HL-60 (cell line): ENCODE results near the gene MSLN.
A peak's percentile ranks its signal among the peaks of the same experiment; 100 is the strongest.

Source experiments
- DNase-seq, 2 experiments: peaks; one replicate each; pipeline ENCODE4 v3.0.0-alpha.2; 2010 to 2020; ENCODE audit warnings: low read depth in 1 of 2, low spot score in 1 of 2
- H3K27ac ChIP-seq: fragments of 250-450 bp; sonication (Bioruptor Pico); replicated peaks from 2 replicates; pipeline ENCODE4 v1.5.1; 2020; ENCODE audit warnings: mild to moderate bottlenecking, moderate library complexity
- H3K27me3 ChIP-seq: fragments of 250-450 bp; sonication (Bioruptor Pico); 2 replicates; pipeline ENCODE4 v1.5.1; 2021; ENCODE audit warnings: mild to moderate bottlenecking, moderate library complexity; ENCODE audit not compliant: insufficient read depth, poor library complexity, severe bottlenecking
- H3K4me3 ChIP-seq: replicated peaks from 2 replicates; pipeline ENCODE4 v1.5.1; 2011; ENCODE audit warnings: mild to moderate bottlenecking, control low read depth, low read length; ENCODE audit not compliant: insufficient read depth
- CTCF ChIP-seq: IDR thresholded peaks from one replicate; pipeline ENCODE4 v1.5.1; 2011; ENCODE audit warnings: low read length, control low read depth, inconsistent platforms; ENCODE audit not compliant: insufficient read depth
- GABPA ChIP-seq: IDR thresholded peaks from 2 replicates; pipeline ENCODE4 v1.6.1; 2012; ENCODE audit warnings: low read depth
- POLR2AphosphoS5 ChIP-seq: IDR thresholded peaks from 2 replicates; pipeline ENCODE4 v1.6.1; 2012; ENCODE audit warnings: low read depth
- REST ChIP-seq: IDR thresholded peaks from 2 replicates; pipeline ENCODE4 v1.6.1; 2012; ENCODE audit warnings: low read depth; ENCODE audit not compliant: insufficient replicate concordance
- SPI1 ChIP-seq: IDR thresholded peaks from 2 replicates; pipeline ENCODE4 v1.6.1; 2012; ENCODE audit warnings: low read depth, mild to moderate bottlenecking, borderline replicate concordance

MSLN gene

GRCh38 chr16:785563-786535, 25.3 kb downstream of the MSLN start:
- H3K4me3 ChIP-seq, result no peak overlapping the region
- TF ChIP-seq POLR2AphosphoS5 (peak; percentile 56; the same call in 1 of the 2 replicates), SPI1 (no peak), CTCF (peak; percentile 38)
- H3K27me3 ChIP-seq, result peaks cover 13% of the 10 kb centered on the region
- peak in 1 of 2 experiments; percentile 63 for DNase-seq
- no peak overlapping the region for H3K27ac ChIP-seq

GRCh38 chr16:787321-787966, 26.9 kb downstream of the MSLN start:
- TF ChIP-seq CTCF (no peak), REST (no peak), SPI1 (no peak), POLR2AphosphoS5 (no peak), GABPA (no peak)
- H3K27ac ChIP-seq, result peak overlapping the region; percentile 81
- no peak for DNase-seq
- peak overlapping the region; percentile 87 for H3K4me3 ChIP-seq
- peaks cover 7% of the 10 kb centered on the region for H3K27me3 ChIP-seq

GRCh38 chr16:787978-788398, 27.5 kb downstream of the MSLN start, which contains the start of gene RPUSD1:
Gene RPUSD1, minus strand, starts transcription at chr16:788381. Its CDS starts 644 bp downstream, at chr16:787737.
- peak in 1 of 2 experiments; percentile 25 for DNase-seq
- Histone ChIP-seq H3K27ac (peak within 1 kb of the TSS; percentile 84), H3K4me3 (peak within 1 kb of the TSS; percentile 98), H3K27me3 (peaks cover 3% of the 10 kb centered on the region)
- no peak for TF ChIP-seq GABPA
- no peak for TF ChIP-seq POLR2AphosphoS5
- no peak for TF ChIP-seq SPI1
- no peak for TF ChIP-seq REST
- no peak for TF ChIP-seq CTCF
